Measurements from ENCODE around the gene POLG. TPM values are rescaled to one million over a fixed set of nuclear protein-coding genes. Genes with fewer than 3 reads are reported as not detected.

The POLG gene
- polyA plus RNA-seq, 1 donor from 2014 or later: 47.9 TPM

GRCh38 chr15:89322822-89323221 lies 11.8 kb downstream of the POLG start:
- Histone ChIP-seq H3K36me3 (ENCODE audit: insufficient read depth, low read length) (peaks cover 4% of the 10 kb centered on the region), H3K27ac (ENCODE audit: low read length) (no peak overlapping the region), H3K27me3 (ENCODE audit: insufficient read depth, low read depth, low read length) (no peaks in the 10 kb centered on the region), H3K9me2 (ENCODE audit: insufficient read depth, low read length) (no peaks in the 10 kb centered on the region), H3K4me2 (ENCODE audit: low read length) (no peak overlapping the region), H3K4me3 (ENCODE audit: low read length) (no peak overlapping the region), H3F3A (ENCODE audit: insufficient read depth, low read length, poor library complexity, severe bottlenecking) (no peaks in the 10 kb centered on the region), H3K9me3 (ENCODE audit: low read length) (no peaks in the 10 kb centered on the region), H3K79me2 (replicated peaks; ENCODE audit: insufficient read depth, low read length) (no peaks in the 10 kb centered on the region), H2AFZ (ENCODE audit: low read depth, low read length) (no peak overlapping the region), H3K9ac (ENCODE audit: low read length) (no peak overlapping the region), H4K20me1 (ENCODE audit: insufficient read depth) (no peaks in the 10 kb centered on the region)
- no peak for TF ChIP-seq TAF1 (IDR thresholded peaks at IDR 0.05; ENCODE audit: low read depth)
- TF ChIP-seq MXI1 (conservative IDR thresholded peaks at IDR 0.05; ENCODE audit: poor library complexity, severe bottlenecking): no peak
- no peak for TF ChIP-seq POLR2AphosphoS5 (IDR thresholded peaks at IDR 0.05)
- no peak for TF ChIP-seq RAD21 (conservative IDR thresholded peaks at IDR 0.05)
- no peak for TF ChIP-seq EZH2 (IDR thresholded peaks at IDR 0.05; ENCODE audit: borderline replicate concordance, insufficient read depth, low read length, poor library complexity, severe bottlenecking)
- TF ChIP-seq REST (IDR thresholded peaks at IDR 0.05; ENCODE audit: borderline replicate concordance): no peak
- TF ChIP-seq SMC3 (conservative IDR thresholded peaks at IDR 0.05; ENCODE audit: poor library complexity): no peak
- TF ChIP-seq CTCF (IDR thresholded peaks at IDR 0.05; ENCODE audit: poor library complexity, severe bottlenecking): no peak
- no peak for TF ChIP-seq EP300 (conservative IDR thresholded peaks at IDR 0.05; ENCODE audit: poor library complexity, severe bottlenecking)

- H3K9me2 ChIP-seq (ENCODE audit: insufficient read depth, low read length): no peaks in the 10 kb centered on the region
- H4K20me1 ChIP-seq (ENCODE audit: insufficient read depth): no peaks in the 10 kb centered on the region
- no peak overlapping the region for H2AFZ ChIP-seq (ENCODE audit: low read depth, low read length)
- TF ChIP-seq TAF1 (IDR thresholded peaks at IDR 0.05; ENCODE audit: low read depth) (no peak), MXI1 (conservative IDR thresholded peaks at IDR 0.05; ENCODE audit: poor library complexity, severe bottlenecking) (no peak), SMC3 (conservative IDR thresholded peaks at IDR 0.05; ENCODE audit: poor library complexity) (no peak), EP300 (conservative IDR thresholded peaks at IDR 0.05; ENCODE audit: poor library complexity, severe bottlenecking) (no peak), CTCF (IDR thresholded peaks at IDR 0.05; ENCODE audit: poor library complexity, severe bottlenecking) (no peak)
- no peaks in the 10 kb centered on the region for H3K27me3 ChIP-seq (ENCODE audit: insufficient read depth, low read depth, low read length)
- H3K9ac ChIP-seq (ENCODE audit: low read length): no peak overlapping the region
- H3K4me3 ChIP-seq (ENCODE audit: low read length): no peak overlapping the region
- H3K27ac ChIP-seq (ENCODE audit: low read length): no peak overlapping the region
- H3K79me2 ChIP-seq (replicated peaks; ENCODE audit: insufficient read depth, low read length): no peaks in the 10 kb centered on the region
- H3K9me3 ChIP-seq (ENCODE audit: low read length): no peaks in the 10 kb centered on the region
- peaks cover 4% of the 10 kb centered on the region for H3K36me3 ChIP-seq (ENCODE audit: insufficient read depth, low read length)
- no peak overlapping the region for H3K4me2 ChIP-seq (ENCODE audit: low read length)
- H3F3A ChIP-seq (ENCODE audit: insufficient read depth, low read length, poor library complexity, severe bottlenecking): no peaks in the 10 kb centered on the region
Observed at GRCh38 chr15:89321521-89322410, 12.9 kb downstream of the POLG start.

All from neural cell (in vitro differentiated cells).